ENCODE results near the gene SLC11A1.

- no peak for TF ChIP-seq TAF1 (IDR thresholded peaks at IDR 0.05; ENCODE audit: low read depth, low read length)
- no peak for TF ChIP-seq POLR2AphosphoS5 (IDR thresholded peaks at IDR 0.05; ENCODE audit: low read depth, low read length)
- no peak for TF ChIP-seq POLR2A (IDR thresholded peaks at IDR 0.05; ENCODE audit: low read depth, low read length)
- no peak for TF ChIP-seq SPI1 (IDR thresholded peaks at IDR 0.05; ENCODE audit: low read depth, low read length)
- no peak for TF ChIP-seq POU2F2 (IDR thresholded peaks at IDR 0.05; ENCODE audit: low read depth, low read length)
- no peak for TF ChIP-seq PAX5 (IDR thresholded peaks at IDR 0.05; ENCODE audit: insufficient read depth, low read length, severe bottlenecking)
Measured at GRCh38 chr2:218432676-218433365, 50.7 kb downstream of the SLC11A1 start.

All from GM12891 (cell line).